Frontal cortex (tissue), 4 donors: ENCODE results near the gene SH3GLB2. TPM values are rescaled to one million over a fixed set of nuclear protein-coding genes. Genes with fewer than 3 reads are reported as not detected.
"Not testable (repeated sequence)": the region's sequence is repeated elsewhere in the genome, so short reads cannot be mapped to it uniquely, and the experiment has no call there.

Experiments used
- DNase-seq, 2 donors: peaks; one replicate each; pipeline ENCODE4 v3.0.0; 2012; ENCODE audit warnings: low spot score in 2 of 2
- FAIRE-seq: peaks from 2 replicates; lab custom pipeline; 2012; peaks lifted over from hg19 to GRCh38; lab: Jason Lieb, UNC
- total RNA-seq: library from RNA; depleted of rRNA; stranded (reverse); fragments of >200 nt; gene quantifications from one replicate; pipeline ENCODE4 v1.2.3, GENCODE V29; 2014
- donor health status: control.
- donor health status: control.
- donor health status: control.

SH3GLB2 gene
- total RNA-seq, 1 donor from 2014 or later = 60.3 TPM

DNA sequence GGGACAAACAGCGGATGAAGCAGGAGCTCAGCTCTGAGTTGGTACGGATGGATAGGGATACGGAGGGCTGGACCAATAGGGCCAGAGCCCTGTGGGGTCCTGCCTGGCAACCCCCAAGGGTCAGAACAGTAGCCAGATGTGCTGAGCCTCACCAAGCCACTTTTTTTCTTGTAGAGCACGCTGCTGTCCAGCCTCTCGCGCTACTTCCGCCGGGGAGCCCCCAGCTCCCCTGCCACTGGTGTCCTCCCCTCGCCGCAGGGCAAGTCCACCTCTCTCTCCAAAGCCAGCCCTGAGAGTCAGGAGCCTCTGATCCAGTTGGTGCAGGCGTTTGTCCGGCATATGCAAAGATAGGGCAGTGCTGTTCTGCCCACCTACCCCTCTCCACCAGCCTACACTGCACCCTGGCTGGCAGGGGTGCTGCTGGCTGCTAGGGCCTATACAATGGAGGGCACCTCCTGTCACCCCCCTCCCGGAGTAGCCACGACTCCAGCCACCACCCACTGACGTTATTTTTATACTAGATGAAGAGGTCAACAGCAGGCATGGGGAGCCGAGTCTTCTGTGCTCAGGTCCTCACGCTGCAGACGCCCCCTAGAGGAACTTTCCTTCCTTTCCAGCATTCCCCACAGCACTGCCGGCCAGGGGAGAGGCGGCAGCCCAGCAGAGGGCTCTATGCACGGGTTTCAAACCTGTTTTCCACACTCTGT lies 21.6 kb downstream of the SH3GLB2 start:
- DNase-seq (peak; percentile 73 to 86), FAIRE-seq (no peak)

DNA sequence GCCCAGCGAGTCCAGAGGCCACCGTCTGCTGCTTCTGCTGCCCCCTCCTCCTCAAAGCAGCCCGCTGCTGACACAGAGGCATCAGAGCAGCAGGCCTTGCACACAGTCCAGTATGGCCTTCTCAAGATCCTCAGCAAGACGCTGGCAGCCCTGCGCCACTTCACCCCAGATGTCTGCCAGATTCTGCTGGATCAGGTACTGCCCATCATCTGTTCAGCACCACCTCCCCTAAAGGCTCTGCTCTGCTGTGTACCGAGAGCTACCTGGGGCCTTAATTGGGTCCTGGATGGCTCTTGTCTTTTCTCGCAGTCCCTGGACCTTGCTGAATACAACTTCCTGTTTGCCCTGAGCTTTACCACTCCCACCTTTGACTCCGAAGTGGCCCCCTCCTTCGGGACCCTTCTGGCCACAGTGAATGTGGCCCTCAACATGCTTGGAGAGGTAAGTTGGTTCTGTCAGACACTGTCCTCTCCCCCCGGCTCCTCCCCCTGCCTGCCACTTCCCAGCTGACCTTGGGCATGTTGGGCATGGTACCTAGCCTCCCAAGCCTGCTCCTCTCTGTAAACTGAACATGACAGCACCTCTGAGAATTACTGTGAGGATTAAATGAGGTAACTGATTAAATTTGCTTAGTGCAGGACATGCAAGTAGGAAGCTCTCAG lies 22.7 kb downstream of the SH3GLB2 start:
- FAIRE-seq (no peak), DNase-seq (no peak)

DNA sequence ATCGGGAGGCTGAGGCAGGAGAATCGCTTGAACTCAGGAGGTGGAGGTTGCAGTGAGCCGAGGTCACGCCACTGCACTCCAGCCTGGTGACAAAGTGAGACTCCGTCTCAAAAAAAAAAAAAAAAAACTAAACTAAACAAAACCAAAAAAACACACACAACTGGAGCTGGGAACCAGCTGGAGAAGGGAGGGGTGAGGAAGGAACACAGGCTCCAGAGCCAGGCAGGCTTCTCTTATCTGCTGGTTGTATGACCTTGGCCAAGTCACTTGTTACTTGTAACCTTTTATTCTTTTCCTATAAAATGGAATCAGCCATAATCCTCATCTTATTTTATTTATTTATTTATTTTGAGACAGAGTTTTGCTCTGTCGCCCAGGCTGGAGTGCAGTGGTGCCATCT lies 24.0 kb downstream of the SH3GLB2 start:
- not testable (repeated sequence) for FAIRE-seq, DNase-seq

DNA sequence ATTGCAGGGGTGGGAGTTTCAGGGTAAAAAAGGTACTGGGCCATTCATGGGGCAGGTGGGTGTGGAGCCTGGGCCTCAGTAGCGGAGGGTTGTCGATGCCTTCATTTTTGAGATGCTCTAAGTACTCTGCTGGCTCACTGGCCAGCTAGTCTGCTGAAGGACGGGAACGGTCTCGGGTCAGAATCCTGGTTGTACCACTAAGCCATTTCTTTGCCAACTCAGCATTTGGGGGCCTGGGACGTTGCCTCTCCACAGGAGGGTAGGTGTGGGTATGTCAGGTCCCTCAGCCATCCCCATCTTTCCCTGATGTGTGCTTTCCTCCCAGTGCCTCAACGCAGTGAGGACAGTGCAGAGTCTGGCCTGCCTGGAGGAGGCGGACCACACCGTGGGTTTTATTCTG lies 25.1 kb downstream of the SH3GLB2 start:
- FAIRE-seq (no peak), DNase-seq (no peak)

GRCh38 chr9:129001504-129002325 lies 26.4 kb downstream of the SH3GLB2 start:
- no peak for FAIRE-seq
- no peak for DNase-seq

DNA sequence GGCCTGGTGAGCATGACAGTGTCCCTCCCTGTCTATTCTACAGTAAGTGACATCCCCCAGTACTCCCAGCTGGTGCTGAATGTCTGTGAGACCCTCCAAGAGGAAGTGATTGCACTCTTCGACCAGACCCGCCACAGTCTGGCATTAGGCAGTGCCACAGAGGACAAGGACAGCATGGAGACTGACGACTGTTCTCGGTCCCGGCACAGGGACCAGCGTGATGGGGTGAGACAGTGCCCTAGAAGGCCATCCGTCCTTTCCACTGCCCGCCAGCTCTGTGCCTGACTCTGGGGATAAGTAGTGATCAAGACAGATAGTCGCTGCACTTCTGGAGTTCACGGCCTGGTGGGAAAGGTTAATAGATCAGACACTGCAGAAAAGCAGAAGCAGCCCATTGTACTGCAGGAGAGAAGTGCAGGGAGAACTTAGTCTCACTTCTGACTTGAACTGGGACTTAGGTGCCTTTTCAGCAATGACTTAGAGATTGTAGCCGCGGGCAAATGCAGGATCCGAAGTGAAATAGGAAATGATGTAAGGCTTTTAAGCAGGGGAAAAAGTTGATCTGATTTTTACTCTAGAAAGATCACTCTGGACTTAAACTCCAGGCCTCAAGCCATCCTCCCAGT lies 28.4 kb downstream of the SH3GLB2 start:
- DNase-seq = no peak
- no peak for FAIRE-seq

GRCh38 chr9:128998462-128998861 lies 29.7 kb downstream of the SH3GLB2 start:
- no peak for DNase-seq
- no peak for FAIRE-seq

DNA sequence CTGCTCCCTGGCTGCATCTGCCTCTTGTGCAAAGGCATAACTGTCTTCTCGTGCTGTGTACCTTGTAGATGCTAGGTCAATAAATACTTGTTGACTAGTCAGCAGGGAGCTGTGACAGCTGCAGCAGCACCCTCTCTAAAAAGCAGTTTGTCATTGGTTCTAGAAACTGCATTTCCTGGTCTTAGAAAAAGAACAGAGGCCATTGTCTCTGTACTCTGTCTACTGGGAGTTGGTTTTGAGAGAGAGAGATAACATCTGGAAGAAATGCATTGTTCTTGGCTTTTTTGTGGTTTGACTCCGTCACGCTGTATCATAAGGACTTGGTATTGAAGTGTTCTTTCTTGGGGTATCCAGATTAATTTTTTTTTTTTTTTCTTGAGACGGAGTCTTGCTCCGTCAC lies 32.3 kb downstream of the SH3GLB2 start:
- DNase-seq (no peak), FAIRE-seq (peak; percentile 74)

DNA sequence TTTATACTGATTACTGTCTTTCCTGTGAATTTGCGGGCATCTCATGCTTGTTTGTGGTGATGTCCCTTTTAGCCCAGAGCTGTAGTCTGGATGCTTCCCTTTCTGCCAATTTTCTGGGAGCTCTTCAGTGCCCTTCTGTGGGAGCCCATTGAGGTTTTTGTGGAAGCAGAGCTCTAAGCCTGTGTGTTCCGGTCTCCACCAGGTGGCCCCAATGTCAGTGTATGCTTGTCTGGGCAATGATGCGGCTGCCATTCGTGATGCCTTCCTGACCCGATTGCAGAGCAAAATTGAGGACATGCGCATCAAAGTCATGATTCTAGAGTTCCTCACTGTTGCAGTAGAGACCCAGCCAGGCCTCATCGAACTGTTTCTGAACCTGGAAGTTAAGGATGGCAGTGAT lies 35.1 kb downstream of the SH3GLB2 start:
- DNase-seq (no peak), FAIRE-seq (no peak)

DNA sequence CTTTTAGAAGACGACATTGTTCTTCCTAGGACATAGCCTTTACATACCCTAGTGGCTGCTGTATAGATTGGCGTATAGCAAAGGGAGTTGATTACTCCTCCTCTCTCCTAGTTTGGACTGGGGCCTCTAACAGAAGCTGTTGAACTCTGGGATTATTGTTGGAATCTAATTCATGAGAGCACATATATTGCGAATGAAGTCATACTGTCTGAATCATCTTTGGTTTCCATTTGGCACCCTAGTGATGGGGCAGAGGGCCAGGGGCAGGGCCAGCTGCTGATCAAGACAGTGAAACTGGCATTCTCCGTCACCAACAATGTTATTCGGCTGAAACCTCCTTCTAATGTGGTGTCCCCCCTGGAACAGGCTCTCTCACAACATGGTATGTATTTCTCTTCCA lies 40.3 kb downstream of the SH3GLB2 start:
- FAIRE-seq (no peak), DNase-seq (no peak)

GRCh38 chr9:128986671-128987070 lies 41.5 kb downstream of the SH3GLB2 start:
- DNase-seq = no peak
- FAIRE-seq = no peak

GRCh38 chr9:128983536-128983935 lies 44.6 kb downstream of the SH3GLB2 start:
- DNase-seq (no peak), FAIRE-seq (no peak)

DNA sequence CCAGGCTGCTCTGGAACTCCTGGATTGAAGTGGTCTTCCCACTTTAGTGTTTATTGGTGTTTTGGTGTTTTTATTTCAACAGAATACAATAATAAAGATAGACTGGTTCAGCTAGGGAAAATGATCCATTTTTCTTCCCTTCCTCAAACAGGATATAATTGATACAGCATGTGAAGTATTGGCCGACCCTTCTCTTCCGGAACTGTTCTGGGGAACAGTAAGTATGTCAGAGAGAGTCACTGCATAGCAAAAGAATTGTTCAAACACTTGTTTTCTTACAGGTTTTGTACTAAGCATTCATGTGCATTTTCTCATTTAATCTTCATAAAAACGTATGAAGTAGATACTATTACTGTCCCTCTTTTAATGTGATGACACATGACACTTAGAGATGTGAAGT lies 49.0 kb downstream of the SH3GLB2 start:
- no peak for FAIRE-seq
- no peak for DNase-seq

GRCh38 chr9:128972956-128973355 lies 55.2 kb downstream of the SH3GLB2 start:
- DNase-seq (no peak), FAIRE-seq (no peak)

DNA sequence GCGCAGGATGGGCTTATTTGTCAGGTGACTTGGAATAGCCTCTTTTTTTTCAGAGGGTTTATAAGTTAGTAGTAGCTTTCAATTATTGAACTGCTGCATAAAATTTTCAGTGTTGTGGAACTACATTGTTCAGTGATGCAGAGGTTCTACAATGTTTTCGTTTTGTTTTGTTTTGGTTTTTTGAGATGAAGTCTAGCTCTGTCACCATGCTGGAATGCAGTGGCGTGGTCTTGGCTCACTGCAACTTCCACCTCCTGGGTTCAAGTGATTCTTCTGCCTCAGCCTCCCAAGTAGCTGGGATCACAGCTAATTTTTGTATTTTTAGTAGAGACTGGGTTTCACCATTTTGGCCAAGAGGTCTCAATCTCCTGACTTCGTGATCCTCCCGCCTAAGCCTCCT lies 58.6 kb downstream of the SH3GLB2 start:
- no peak for DNase-seq
- FAIRE-seq = no peak

- not testable (repeated sequence) for DNase-seq, FAIRE-seq
Observed at GRCh38 chr9:128961403-128961802, 66.7 kb downstream of the SH3GLB2 start.
